ENCODE results near the gene FNBP1.

- no peak for TF ChIP-seq POLR2AphosphoS5 (IDR thresholded peaks at IDR 0.05)
- no peak for TF ChIP-seq CTCF (IDR thresholded peaks at IDR 0.05)
- no peak for TF ChIP-seq POLR2A (IDR thresholded peaks at IDR 0.05)
These were observed 34.5 kb downstream of the FNBP1 start for GRCh38 chr9:130008538-130008937.
